ENCODE results near the gene LILRB5. TPM values are rescaled to one million over a fixed set of nuclear protein-coding genes. Genes with fewer than 3 reads are reported as not detected.
"Not testable (repeated sequence)": the region's sequence is repeated elsewhere in the genome, so short reads cannot be mapped to it uniquely, and the experiment has no call there.

Gene LILRB5
- total and polyA plus RNA-seq, 4 donors, result 0.84 to 4.0 (median 2.4) TPM

GRCh38 chr19:54208784-54209057 lies 48.4 kb downstream of the LILRB5 start:
- peaks cover 56% of the 10 kb centered on the region for H3K36me3 ChIP-seq (ENCODE audit: control insufficient read depth, insufficient read depth, low read length)
- no peaks in the 10 kb centered on the region for H3K9me3 ChIP-seq (ENCODE audit: control insufficient read depth, insufficient read depth, low read length)
- 77% methylated on average over 8 of the region's 8 CpGs for WGBS (ENCODE audit: insufficient coverage)
- no peak overlapping the region for H3K4me3 ChIP-seq (ENCODE audit: low read depth, low read length)
- peak overlapping the region; percentile 71 for H3K27ac ChIP-seq (ENCODE audit: low read depth, low read length)
- peaks cover 20% of the 10 kb centered on the region for H3K4me1 ChIP-seq (ENCODE audit: control insufficient read depth, insufficient read depth, low read length)
- H3K27me3 ChIP-seq (ENCODE audit: control insufficient read depth, insufficient read depth, low read length), result no peaks in the 10 kb centered on the region
- DNase-seq (ENCODE audit: low read depth in 4 of 6, low spot score in 6 of 6), result no peak

DNA sequence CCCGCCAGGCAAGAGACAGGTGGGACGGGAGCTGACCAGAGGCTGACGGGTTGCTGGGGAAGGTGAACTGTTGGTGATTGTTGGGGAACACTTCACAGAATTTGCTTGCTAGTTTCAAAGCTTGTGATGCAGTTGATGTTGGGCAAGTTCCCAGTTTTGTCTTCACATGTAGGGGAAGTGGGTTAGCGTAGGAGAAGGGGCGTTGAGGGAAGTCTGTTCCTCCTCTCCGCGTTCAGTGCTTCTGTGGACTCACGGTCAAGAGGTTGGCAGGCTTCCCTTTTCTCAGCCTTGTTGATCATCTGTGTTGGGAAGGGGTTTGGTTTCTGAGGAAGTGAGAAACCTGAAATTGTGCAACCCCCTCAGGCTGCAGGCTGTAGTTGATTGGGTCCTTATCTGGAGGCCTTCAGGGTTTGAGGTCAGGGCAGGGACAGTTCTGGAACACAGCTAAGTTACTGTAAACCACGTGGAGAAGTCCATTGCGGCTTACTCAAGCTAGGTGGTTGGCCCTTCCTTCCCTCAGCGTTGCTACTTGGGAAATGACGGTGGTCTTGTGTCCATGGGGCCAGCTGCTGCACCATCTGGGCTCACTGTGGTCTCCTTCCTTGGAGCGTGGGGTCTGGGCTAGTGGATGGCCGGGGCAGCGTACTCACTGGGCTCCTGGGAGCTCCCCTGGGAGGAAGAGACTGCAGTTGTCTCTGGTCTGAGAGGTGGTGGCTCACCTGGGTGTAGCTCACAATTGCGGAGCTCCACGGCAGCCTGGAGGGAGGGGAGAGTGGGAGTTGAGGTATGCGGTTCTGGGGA lies 48.9 kb downstream of the LILRB5 start:
- no peaks in the 10 kb centered on the region for H3K9me3 ChIP-seq (ENCODE audit: control insufficient read depth, insufficient read depth, low read length)
- H3K4me1 ChIP-seq (ENCODE audit: control insufficient read depth, insufficient read depth, low read length), result peaks cover 20% of the 10 kb centered on the region
- peak overlapping the region; percentile 54 for H3K27ac ChIP-seq (ENCODE audit: low read depth, low read length)
- DNase-seq (ENCODE audit: low read depth in 4 of 6, low spot score in 6 of 6), result peak in 2 of 6 donors; percentile 6 to 60
- no peaks in the 10 kb centered on the region for H3K27me3 ChIP-seq (ENCODE audit: control insufficient read depth, insufficient read depth, low read length)
- no peak overlapping the region for H3K4me3 ChIP-seq (ENCODE audit: low read depth, low read length)
- peaks cover 61% of the 10 kb centered on the region for H3K36me3 ChIP-seq (ENCODE audit: control insufficient read depth, insufficient read depth, low read length)
- 72% methylated on average over 13 of the region's 18 CpGs for WGBS (ENCODE audit: insufficient coverage)

- H3K4me1 ChIP-seq (ENCODE audit: control insufficient read depth, insufficient read depth, low read length), result peaks cover 20% of the 10 kb centered on the region
- no peaks in the 10 kb centered on the region for H3K9me3 ChIP-seq (ENCODE audit: control insufficient read depth, insufficient read depth, low read length)
- WGBS (ENCODE audit: insufficient coverage), result 92% methylated on average over 5 of the region's 5 CpGs
- H3K36me3 ChIP-seq (ENCODE audit: control insufficient read depth, insufficient read depth, low read length), result peaks cover 67% of the 10 kb centered on the region
- peak overlapping the region; percentile 54 for H3K27ac ChIP-seq (ENCODE audit: low read depth, low read length)
- DNase-seq (ENCODE audit: low read depth in 4 of 6, low spot score in 6 of 6), result no peak
- no peaks in the 10 kb centered on the region for H3K27me3 ChIP-seq (ENCODE audit: control insufficient read depth, insufficient read depth, low read length)
- no peak overlapping the region for H3K4me3 ChIP-seq (ENCODE audit: low read depth, low read length)
Observed at GRCh38 chr19:54207676-54207982, 49.4 kb downstream of the LILRB5 start.

- DNase-seq (ENCODE audit: low read depth in 4 of 6, low spot score in 6 of 6); H3K27ac ChIP-seq (ENCODE audit: low read depth, low read length); H3K9me3 ChIP-seq (ENCODE audit: control insufficient read depth, insufficient read depth, low read length); H3K27me3 ChIP-seq (ENCODE audit: control insufficient read depth, insufficient read depth, low read length); H3K4me3 ChIP-seq (ENCODE audit: low read depth, low read length): not testable (repeated sequence)
- Histone ChIP-seq H3K36me3 (ENCODE audit: control insufficient read depth, insufficient read depth, low read length) (peaks cover 69% of the 10 kb centered on the region), H3K4me1 (ENCODE audit: control insufficient read depth, insufficient read depth, low read length) (peaks cover 20% of the 10 kb centered on the region)
- 95% methylated on average over 13 of the region's 23 CpGs for whole genome bisulfite sequencing (ENCODE audit: insufficient coverage)
Observed at GRCh38 chr19:54207193-54207592, 49.9 kb downstream of the LILRB5 start.

GRCh38 chr19:54206831-54207177 lies 50.3 kb downstream of the LILRB5 start:
- H3K27me3 ChIP-seq (ENCODE audit: control insufficient read depth, insufficient read depth, low read length), result no peaks in the 10 kb centered on the region
- H3K27ac ChIP-seq (ENCODE audit: low read depth, low read length), result no peak overlapping the region
- peaks cover 24% of the 10 kb centered on the region for H3K4me1 ChIP-seq (ENCODE audit: control insufficient read depth, insufficient read depth, low read length)
- H3K4me3 ChIP-seq (ENCODE audit: low read depth, low read length), result no peak overlapping the region
- H3K36me3 ChIP-seq (ENCODE audit: control insufficient read depth, insufficient read depth, low read length), result peaks cover 73% of the 10 kb centered on the region
- no peaks in the 10 kb centered on the region for H3K9me3 ChIP-seq (ENCODE audit: control insufficient read depth, insufficient read depth, low read length)
- no peak for DNase-seq (ENCODE audit: low read depth in 4 of 6, low spot score in 6 of 6)
- 86% methylated on average over 13 of the region's 13 CpGs for WGBS (ENCODE audit: insufficient coverage)

- no peak for DNase-seq (ENCODE audit: low read depth in 4 of 6, low spot score in 6 of 6)
- Histone ChIP-seq H3K4me3 (ENCODE audit: low read depth, low read length) (no peak overlapping the region), H3K27ac (ENCODE audit: low read depth, low read length) (no peak overlapping the region), H3K27me3 (ENCODE audit: control insufficient read depth, insufficient read depth, low read length) (no peaks in the 10 kb centered on the region), H3K36me3 (ENCODE audit: control insufficient read depth, insufficient read depth, low read length) (peaks cover 76% of the 10 kb centered on the region), H3K9me3 (ENCODE audit: control insufficient read depth, insufficient read depth, low read length) (no peaks in the 10 kb centered on the region), H3K4me1 (ENCODE audit: control insufficient read depth, insufficient read depth, low read length) (peaks cover 30% of the 10 kb centered on the region)
- WGBS (ENCODE audit: insufficient coverage), result 94% methylated on average over 22 of the region's 27 CpGs
Observed at GRCh38 chr19:54206030-54206830, 50.8 kb downstream of the LILRB5 start.

DNA sequence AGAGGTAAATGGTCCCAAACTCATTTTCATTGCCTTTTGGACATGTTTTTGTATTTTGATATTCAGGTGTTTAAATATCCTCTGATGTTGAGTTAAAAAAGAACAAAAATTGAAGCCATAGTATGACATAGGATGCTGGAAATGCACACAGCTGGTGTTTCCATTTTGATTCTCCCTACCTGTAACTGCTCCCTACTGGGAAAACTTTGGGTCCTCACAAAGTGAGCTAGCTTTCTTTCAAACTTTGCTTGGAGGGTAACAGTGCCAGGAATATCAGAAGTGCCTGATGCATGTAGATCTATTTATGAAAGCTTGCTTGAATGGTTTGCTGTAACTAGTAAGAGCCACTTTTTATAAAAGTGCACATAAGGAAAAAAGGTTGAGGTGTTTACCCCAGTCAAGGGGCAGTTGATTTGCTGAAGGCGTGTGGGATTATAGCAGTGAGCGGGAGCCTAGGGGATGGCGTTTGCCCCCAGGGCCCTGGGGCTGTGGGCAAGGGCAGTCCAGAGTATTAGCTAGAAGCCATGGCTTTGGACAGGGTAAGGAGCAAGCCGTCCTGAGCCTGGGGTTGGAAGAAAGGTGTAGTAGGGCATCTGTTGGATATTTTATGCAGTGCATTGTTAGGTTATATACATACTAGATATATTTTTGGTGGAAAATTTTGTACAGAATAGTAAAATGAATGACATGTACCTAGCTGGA lies 52.2 kb downstream of the LILRB5 start:
- peaks cover 77% of the 10 kb centered on the region for H3K36me3 ChIP-seq (ENCODE audit: control insufficient read depth, insufficient read depth, low read length)
- no peak overlapping the region for H3K4me3 ChIP-seq (ENCODE audit: low read depth, low read length)
- WGBS (ENCODE audit: insufficient coverage), result 81% methylated on average over 3 of the region's 4 CpGs
- H3K27me3 ChIP-seq (ENCODE audit: control insufficient read depth, insufficient read depth, low read length), result no peaks in the 10 kb centered on the region
- H3K9me3 ChIP-seq (ENCODE audit: control insufficient read depth, insufficient read depth, low read length), result no peaks in the 10 kb centered on the region
- DNase-seq (ENCODE audit: low read depth in 4 of 6, low spot score in 6 of 6), result no peak
- peaks cover 32% of the 10 kb centered on the region for H3K4me1 ChIP-seq (ENCODE audit: control insufficient read depth, insufficient read depth, low read length)
- H3K27ac ChIP-seq (ENCODE audit: low read depth, low read length), result no peak overlapping the region

DNA sequence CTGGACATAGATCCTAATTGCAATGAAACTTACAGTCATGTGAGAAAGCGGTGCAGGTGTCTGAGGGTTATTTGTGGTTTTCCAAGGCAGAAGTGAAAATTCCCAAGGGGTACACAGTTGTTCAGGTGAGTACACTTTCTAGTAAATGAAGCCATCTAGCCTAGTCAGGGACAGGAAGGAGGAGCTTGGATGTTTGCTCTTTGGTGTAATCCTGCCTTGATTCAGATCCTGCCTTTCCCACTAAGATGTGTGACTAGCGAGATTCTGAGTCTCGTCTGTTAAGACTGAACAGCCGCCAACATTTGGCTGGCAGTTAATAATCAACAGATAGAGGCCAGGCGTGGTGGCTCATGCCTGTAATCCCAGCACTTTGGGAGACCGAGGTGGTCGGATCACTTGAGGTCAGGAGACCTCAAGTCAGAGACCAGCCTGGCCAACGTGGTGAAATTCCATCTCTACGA lies 53.9 kb downstream of the LILRB5 start:
- H3K27ac ChIP-seq (ENCODE audit: low read depth, low read length), result no peak overlapping the region
- 77% methylated on average over 7 of the region's 9 CpGs for WGBS (ENCODE audit: insufficient coverage)
- peaks cover 18% of the 10 kb centered on the region for H3K4me1 ChIP-seq (ENCODE audit: control insufficient read depth, insufficient read depth, low read length)

GRCh38 chr19:54201980-54202379 lies 55.1 kb downstream of the LILRB5 start:
- H3K36me3 ChIP-seq (ENCODE audit: control insufficient read depth, insufficient read depth, low read length), result peaks cover 50% of the 10 kb centered on the region
- H3K4me1 ChIP-seq (ENCODE audit: control insufficient read depth, insufficient read depth, low read length), result peaks cover 18% of the 10 kb centered on the region
- H3K27ac ChIP-seq (ENCODE audit: low read depth, low read length), result no peak overlapping the region
- DNase-seq (ENCODE audit: low read depth in 4 of 6, low spot score in 6 of 6), result no peak
- H3K4me3 ChIP-seq (ENCODE audit: low read depth, low read length), result peak overlapping the region; percentile 65
- 82% methylated on average over 12 of the region's 13 CpGs for WGBS (ENCODE audit: insufficient coverage)
- H3K9me3 ChIP-seq (ENCODE audit: control insufficient read depth, insufficient read depth, low read length), result no peaks in the 10 kb centered on the region
- H3K27me3 ChIP-seq (ENCODE audit: control insufficient read depth, insufficient read depth, low read length), result no peaks in the 10 kb centered on the region

More for the DNA sequence above, 53.9 kb downstream of the LILRB5 start:
- Histone ChIP-seq H3K4me3 (ENCODE audit: low read depth, low read length) (no peak overlapping the region), H3K27me3 (ENCODE audit: control insufficient read depth, insufficient read depth, low read length) (no peaks in the 10 kb centered on the region), H3K36me3 (ENCODE audit: control insufficient read depth, insufficient read depth, low read length) (peaks cover 62% of the 10 kb centered on the region), H3K9me3 (ENCODE audit: control insufficient read depth, insufficient read depth, low read length) (no peaks in the 10 kb centered on the region)
- DNase-seq (ENCODE audit: low read depth in 4 of 6, low spot score in 6 of 6), result no peak

All from spinal cord (tissue), 10 donors.